ENCODE results near the gene DOK5.

- TF ChIP-seq, protein P1, sequence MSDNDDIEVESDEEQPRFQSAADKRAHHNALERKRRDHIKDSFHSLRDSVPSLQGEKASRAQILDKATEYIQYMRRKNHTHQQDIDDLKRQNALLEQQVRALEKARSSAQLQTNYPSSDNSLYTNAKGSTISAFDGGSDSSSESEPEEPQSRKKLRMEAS (IDR thresholded peaks at IDR 0.05): no peak
- TF ChIP-seq EP300 (IDR thresholded peaks at IDR 0.05; ENCODE audit: borderline replicate concordance) (no peak), TAF1 (IDR thresholded peaks at IDR 0.05; ENCODE audit: low read depth) (no peak), RAD21 (IDR thresholded peaks at IDR 0.05; ENCODE audit: low read depth) (no peak), EGR1 (IDR thresholded peaks at IDR 0.05) (no peak), CEBPB (IDR thresholded peaks at IDR 0.05) (no peak), TEAD4 (IDR thresholded peaks at IDR 0.05) (no peak), YY1 (IDR thresholded peaks at IDR 0.05; ENCODE audit: low read depth) (no peak), ZBTB7A (IDR thresholded peaks at IDR 0.05; ENCODE audit: low read depth) (no peak), NFIC (IDR thresholded peaks at IDR 0.05) (no peak), FOXM1 (IDR thresholded peaks at IDR 0.05; ENCODE audit: borderline replicate concordance, low read depth) (no peak)
- TF ChIP-seq, protein P2, sequence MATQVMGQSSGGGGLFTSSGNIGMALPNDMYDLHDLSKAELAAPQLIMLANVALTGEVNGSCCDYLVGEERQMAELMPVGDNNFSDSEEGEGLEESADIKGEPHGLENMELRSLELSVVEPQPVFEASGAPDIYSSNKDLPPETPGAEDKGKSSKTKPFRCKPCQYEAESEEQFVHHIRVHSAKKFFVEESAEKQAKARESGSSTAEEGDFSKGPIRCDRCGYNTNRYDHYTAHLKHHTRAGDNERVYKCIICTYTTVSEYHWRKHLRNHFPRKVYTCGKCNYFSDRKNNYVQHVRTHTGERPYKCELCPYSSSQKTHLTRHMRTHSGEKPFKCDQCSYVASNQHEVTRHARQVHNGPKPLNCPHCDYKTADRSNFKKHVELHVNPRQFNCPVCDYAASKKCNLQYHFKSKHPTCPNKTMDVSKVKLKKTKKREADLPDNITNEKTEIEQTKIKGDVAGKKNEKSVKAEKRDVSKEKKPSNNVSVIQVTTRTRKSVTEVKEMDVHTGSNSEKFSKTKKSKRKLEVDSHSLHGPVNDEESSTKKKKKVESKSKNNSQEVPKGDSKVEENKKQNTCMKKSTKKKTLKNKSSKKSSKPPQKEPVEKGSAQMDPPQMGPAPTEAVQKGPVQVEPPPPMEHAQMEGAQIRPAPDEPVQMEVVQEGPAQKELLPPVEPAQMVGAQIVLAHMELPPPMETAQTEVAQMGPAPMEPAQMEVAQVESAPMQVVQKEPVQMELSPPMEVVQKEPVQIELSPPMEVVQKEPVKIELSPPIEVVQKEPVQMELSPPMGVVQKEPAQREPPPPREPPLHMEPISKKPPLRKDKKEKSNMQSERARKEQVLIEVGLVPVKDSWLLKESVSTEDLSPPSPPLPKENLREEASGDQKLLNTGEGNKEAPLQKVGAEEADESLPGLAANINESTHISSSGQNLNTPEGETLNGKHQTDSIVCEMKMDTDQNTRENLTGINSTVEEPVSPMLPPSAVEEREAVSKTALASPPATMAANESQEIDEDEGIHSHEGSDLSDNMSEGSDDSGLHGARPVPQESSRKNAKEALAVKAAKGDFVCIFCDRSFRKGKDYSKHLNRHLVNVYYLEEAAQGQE (IDR thresholded peaks at IDR 0.05; ENCODE audit: low read depth): no peak
Observed at GRCh38 chr20:54431156-54431944, 44.0 kb upstream of the DOK5 start.
